ENCODE measurements around the gene GNGT2. TPM values are rescaled to one million over a fixed set of nuclear protein-coding genes. Genes with fewer than 3 reads are reported as not detected.

Gene GNGT2
- total and polyA plus RNA-seq, 2 of the 4 experiments (the other 2 are of a cell fraction) = 0.18 to 0.79 TPM

DNA sequence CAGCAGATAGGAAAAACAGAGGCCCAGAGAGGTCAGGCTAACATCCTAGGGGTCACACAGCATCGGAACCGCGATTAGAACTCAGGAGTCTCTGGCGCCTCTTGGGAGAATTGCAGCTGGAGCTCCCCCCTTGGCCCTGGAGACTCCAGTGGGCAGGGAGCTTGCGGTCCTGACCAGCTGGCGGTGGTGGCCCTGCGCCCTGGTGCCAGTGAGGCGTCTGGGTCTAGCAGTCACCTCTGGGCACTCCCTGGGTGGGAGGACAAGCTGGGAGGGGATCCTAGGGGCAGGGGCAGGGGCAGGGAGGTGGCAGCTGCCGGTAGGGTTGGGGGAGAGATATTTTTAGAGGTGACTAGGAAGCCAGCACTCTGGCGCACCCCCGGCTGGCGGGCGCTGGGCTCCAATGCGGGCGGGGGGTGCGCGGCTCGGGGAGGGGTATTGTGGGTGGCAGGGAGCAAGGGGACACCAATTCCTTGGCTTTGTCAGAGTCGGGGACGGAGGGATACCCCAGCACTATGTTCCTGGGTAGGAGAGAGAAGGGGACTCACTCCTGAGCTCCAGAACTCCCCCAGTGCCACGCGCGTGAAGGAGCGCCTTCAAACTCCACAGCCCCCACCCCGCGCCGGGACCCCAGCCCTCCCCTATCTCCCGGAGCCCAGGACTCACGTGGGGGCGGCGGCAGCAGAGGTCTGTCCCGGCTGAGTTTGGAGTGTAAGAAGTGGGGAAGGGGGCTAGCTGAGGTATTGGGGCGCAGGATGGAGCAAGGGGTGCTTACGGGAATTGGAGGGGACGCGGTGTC, 19.6 kb upstream of the GNGT2 start:
- Histone ChIP-seq H2AFZ (replicated peaks; ENCODE audit: low read length, poor library complexity) (peak overlapping the region; percentile 98), H4K91ac (ENCODE audit: insufficient read depth, low read depth, low read length) (no peak overlapping the region), H3K4me1 (ENCODE audit: control insufficient read depth, insufficient read depth, low read length) (no peaks in the 10 kb centered on the region), H3K27me3 (ENCODE audit: control insufficient read depth, insufficient read depth, low read length) (peaks cover 28% of the 10 kb centered on the region), H2BK20ac (ENCODE audit: low read depth, low read length) (no peak overlapping the region), H2BK15ac (ENCODE audit: low read depth, low read length) (no peak overlapping the region), H3K56ac (ENCODE audit: extremely low read depth, insufficient read depth, low read length) (no peak overlapping the region; the same call in 1 of the 2 replicates), H3K4ac (ENCODE audit: low read depth, low read length) (peak overlapping the region; percentile 51), H3K4me3 (ENCODE audit: insufficient read depth, low read depth, low read length) (peak overlapping the region; percentile 91), H2AK5ac (ENCODE audit: low read depth, low read length) (no peak overlapping the region), H2BK120ac (ENCODE audit: low read depth, low read length) (no peak overlapping the region), H3K18ac (ENCODE audit: low read depth, low read length) (no peak overlapping the region), H3K23ac (ENCODE audit: low read depth, low read length) (peak overlapping the region; percentile 59; the same call in 1 of the 2 replicates), H2BK5ac (ENCODE audit: low read depth, low read length, poor library complexity, severe bottlenecking) (no peak overlapping the region), H4K5ac (ENCODE audit: low read depth, low read length) (no peak overlapping the region), H3K36me3 (ENCODE audit: control insufficient read depth, insufficient read depth, low read length) (no peaks in the 10 kb centered on the region), H3K79me1 (ENCODE audit: low read depth in 1 of 2, low read length in 2 of 2) (no peaks in the 10 kb centered on the region), H3K9me1 (ENCODE audit: insufficient read depth, low read length) (no peaks in the 10 kb centered on the region), H3K9me3 (ENCODE audit: control insufficient read depth, insufficient read depth, low read length) (no peaks in the 10 kb centered on the region), H3K14ac (replicated peaks; ENCODE audit: low read depth, low read length) (peak overlapping the region; percentile 76; the same call in 1 of the 2 replicates), H4K8ac (ENCODE audit: low read depth in 2 of 2, low read length in 2 of 2) (peak overlapping the region in 1 of 2 experiments; percentile 66; a peak in 1 of 4 replicates), H4K20me1 (ENCODE audit: insufficient read depth, low read length) (no peaks in the 10 kb centered on the region), H3K4me2 (ENCODE audit: low read depth, low read length) (peak overlapping the region; percentile 74), H2AK9ac (replicated peaks; ENCODE audit: low read depth, low read length, poor library complexity) (peak overlapping the region; percentile 87), H3K27ac (ENCODE audit: insufficient read depth, low read length) (no peak overlapping the region; the same call in 1 of the 2 replicates), H3K9ac (ENCODE audit: low read depth, low read length) (peak overlapping the region; percentile 47)
- 29% methylated on average over 6 of the region's 36 CpGs; no CpG with 5 or more reads in 1 of the 2 experiments for WGBS, 2 experiments (ENCODE audit: extremely low coverage in 2 of 2, insufficient read length in 1 of 2)
- intact Hi-C loops (cut with micrococcal nuclease) (loop anchor here (5.0 kb wide), 3 partner anchors 38 to 168 kb away; no protein-coding TSS in a partner anchor), dilution Hi-C loops (cut with HindIII; ENCODE audit: low sequenced_read_pairs, unreplicated experiment) (no loop called here), in situ Hi-C loops (cut with MboI; ENCODE audit: low sequenced_read_pairs) (no loop called here)
- ChIA-PET POLR2A (ENCODE audit: unreplicated experiment) (no interaction called here), CTCF (interaction anchor here (0.7 kb wide), 1 partner anchor 194 kb away, joined by 4 read pairs; no protein-coding TSS in a partner anchor)
- DNase-seq (no peak), ATAC-seq (ENCODE audit: low read depth) (peak; percentile 25)
- TF ChIP-seq, protein P1, sequence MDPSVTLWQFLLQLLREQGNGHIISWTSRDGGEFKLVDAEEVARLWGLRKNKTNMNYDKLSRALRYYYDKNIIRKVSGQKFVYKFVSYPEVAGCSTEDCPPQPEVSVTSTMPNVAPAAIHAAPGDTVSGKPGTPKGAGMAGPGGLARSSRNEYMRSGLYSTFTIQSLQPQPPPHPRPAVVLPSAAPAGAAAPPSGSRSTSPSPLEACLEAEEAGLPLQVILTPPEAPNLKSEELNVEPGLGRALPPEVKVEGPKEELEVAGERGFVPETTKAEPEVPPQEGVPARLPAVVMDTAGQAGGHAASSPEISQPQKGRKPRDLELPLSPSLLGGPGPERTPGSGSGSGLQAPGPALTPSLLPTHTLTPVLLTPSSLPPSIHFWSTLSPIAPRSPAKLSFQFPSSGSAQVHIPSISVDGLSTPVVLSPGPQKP (IDR thresholded peaks at IDR 0.05; ENCODE audit: borderline replicate concordance, low read depth, low read length) = no peak
- TF ChIP-seq CEBPB (IDR thresholded peaks at IDR 0.05; ENCODE audit: low read depth, low read length) (no peak), MXI1 (IDR thresholded peaks at IDR 0.05; ENCODE audit: borderline replicate concordance, low read depth, low read length) (no peak), SMC3 (IDR thresholded peaks at IDR 0.05; ENCODE audit: low read depth, low read length) (no peak), BHLHE40 (IDR thresholded peaks at IDR 0.05; ENCODE audit: low read depth, low read length) (no peak), MAZ (IDR thresholded peaks at IDR 0.05; ENCODE audit: borderline replicate concordance, low read depth, low read length) (no peak), CHD1 (IDR thresholded peaks at IDR 0.05; ENCODE audit: low read depth, low read length) (no peak), POLR2A (IDR thresholded peaks at IDR 0.05; ENCODE audit: low read depth, low read length) (no peak), USF2 (IDR thresholded peaks at IDR 0.05; ENCODE audit: low read depth, low read length) (no peak), RAD21 (IDR thresholded peaks at IDR 0.05; ENCODE audit: low read length) (no peak), RCOR1 (IDR thresholded peaks at IDR 0.05; ENCODE audit: insufficient replicate concordance, low read length) (no peak), NFE2L2 (IDR thresholded peaks at IDR 0.05; ENCODE audit: low read depth, low read length) (no peak)
- no TSS peak for BruUV-seq (replicated peaks)

Data from IMR-90 (cell line).